Endometrium (tissue), 2 donors: ENCODE results near the gene HDAC4.

Experiments used
- FAIRE-seq: peaks from 2 replicates; lab custom pipeline; 2012; peaks lifted over from hg19 to GRCh38; lab: Jason Lieb, UNC
- donor health status: control.
- donor health status: control.

Gene HDAC4

DNA sequence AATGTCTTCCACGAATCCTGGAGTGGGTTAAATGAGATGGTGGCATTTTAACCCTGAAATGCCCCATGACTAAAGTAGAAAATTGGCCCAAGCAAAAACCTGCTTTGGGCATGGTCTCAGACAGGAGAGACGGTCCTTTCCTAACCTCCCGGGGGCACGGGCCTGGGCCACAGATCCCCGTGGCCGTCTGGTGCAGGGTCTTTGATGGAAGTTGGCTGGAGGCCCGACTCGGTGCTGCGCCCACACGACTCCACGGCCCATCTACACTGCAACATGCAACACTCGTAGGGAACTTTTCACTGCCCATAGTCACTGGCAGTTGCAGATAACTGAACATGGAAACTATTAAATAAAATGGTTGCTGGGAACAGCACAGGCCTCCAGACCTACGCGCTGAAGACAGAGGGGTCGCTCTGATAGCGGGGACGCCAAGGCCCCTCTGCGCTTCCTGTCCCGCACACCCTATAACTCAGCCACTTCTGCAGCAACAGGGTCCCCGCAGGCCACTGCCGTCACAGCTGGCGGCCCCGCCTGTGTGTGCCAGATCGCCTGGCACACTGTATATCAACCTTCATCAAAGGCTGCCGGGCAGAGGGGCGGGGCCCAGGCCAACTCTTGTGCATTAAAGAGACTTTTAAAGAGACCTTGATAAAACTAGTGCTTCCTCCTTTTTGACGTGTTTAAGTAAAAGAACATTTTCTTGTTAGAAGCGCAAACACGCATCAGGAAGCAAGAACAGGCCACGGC is 338.8 kb downstream of the HDAC4 start:
- FAIRE-seq, result no peak

DNA sequence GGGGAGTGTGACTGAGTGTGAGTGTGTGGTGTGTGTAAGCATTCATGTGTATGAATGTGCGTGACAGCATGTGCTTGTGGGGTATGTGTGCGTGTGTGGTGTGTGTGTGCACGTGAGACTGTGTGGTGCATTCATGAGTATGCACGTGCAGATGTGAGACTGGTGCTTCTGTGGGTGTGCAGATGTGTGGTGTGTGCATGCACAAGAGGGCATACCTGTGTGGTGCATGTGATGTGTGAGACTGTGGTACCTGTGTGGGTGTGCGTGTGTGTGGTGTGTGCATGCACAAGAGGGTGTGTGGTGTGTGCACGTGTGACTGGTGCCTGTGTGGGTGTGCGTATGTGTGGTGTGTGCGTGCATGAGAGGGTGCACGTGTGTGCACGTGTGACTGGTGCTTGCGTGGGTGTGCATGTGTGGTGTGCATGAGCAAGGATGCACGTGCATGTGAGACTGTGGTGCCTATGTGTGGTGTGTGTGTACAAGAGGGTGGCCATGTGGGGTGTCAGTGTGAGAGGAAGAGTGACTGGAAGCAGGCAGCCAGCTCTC is 339.6 kb downstream of the HDAC4 start:
- no peak for FAIRE-seq

DNA sequence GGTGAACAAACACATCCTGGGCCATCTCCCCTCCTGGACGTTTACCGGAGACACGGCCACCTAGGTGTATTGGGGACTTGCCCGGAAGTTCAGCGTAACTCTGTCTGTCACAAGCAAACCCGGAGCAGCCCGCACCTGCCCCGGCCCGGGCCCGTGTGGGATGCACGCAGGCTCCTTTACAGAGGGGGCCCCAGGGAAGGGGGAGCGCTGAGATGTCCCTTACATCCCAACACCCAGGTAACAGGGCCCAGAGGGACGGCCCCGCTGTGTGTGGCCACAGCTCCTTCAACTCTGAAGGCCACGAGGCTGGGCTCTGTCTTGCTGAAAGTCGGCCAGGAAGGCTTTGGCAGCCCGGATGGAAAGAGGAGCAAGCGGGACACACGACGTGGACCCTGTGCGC is 340.1 kb downstream of the HDAC4 start:
- FAIRE-seq, result no peak

DNA sequence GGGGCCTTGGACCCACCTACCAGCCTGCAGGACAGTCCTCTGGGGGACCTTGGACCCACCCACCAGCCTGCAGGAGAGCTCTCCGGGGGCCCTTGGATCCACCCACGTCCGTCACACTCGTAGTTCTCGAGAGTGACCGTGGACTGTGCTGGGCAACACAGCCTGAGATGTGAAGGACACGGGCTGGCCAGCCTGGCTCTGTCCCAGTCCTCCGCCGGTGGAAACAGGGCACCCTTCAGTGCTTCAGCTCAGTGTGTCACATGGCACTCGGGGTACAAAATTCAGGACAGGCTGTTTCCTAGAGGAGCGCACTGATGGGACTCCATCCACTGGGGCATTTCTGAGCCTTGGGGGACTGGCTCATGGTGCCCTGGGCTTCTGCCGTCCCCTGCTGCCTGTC is 341.0 kb downstream of the HDAC4 start:
- no peak for FAIRE-seq

DNA sequence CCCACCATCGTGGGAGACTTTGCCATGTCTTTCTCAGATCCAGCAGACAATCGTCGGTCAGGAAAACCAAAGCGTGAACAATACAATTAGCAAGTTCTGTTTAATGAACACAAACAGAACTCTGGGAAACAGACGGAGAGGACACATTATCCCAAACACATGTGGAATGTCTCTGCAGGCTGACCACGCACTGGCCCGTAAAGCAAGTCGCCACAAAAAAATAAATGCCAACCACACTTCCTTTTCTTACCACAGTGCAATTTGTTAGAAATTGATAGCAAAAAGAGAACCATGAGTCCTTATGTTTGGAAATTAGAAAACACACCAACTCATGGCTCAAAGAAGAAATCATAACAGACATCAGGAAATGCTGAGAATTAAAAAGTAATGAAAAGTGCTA is 342.1 kb downstream of the HDAC4 start:
- no peak for FAIRE-seq

DNA sequence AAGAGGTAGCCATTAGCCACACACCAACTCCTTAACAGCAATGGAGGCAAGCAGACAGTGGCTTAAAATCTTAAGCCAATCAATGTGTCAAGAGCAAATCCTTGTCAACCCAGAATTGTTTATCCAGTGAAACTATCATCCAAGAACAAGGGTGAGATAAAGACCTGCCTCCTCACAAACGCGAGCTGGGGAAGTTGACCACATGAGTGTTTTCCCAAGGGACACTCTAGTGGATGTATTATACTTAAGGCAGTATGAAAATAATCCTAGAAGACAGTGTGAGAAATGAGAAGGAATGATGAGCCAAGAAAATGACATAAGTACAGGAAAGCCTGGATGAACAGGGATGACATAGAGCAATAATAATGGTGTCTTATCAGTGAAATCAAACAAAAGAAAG is 343.3 kb downstream of the HDAC4 start:
- no peak for FAIRE-seq

DNA sequence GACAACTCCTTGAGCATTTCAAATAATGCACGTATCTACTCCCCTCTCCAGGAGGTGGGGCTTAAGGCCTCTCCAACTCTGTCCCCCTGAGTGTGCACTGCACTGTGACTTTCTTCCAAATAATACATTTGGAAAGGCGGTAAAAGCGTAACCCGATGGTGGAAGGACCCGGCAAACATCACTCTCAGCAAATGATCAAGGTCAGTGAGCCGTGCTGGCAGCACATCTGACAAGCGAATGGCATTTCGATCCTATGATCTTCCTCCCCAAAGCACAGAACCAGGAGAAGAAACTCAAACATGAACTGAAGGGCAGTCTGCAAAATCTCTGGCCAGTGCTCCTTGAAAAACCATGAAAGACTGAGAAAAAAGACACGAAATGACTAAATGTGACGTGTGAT is 344.2 kb downstream of the HDAC4 start:
- no peak for FAIRE-seq

DNA sequence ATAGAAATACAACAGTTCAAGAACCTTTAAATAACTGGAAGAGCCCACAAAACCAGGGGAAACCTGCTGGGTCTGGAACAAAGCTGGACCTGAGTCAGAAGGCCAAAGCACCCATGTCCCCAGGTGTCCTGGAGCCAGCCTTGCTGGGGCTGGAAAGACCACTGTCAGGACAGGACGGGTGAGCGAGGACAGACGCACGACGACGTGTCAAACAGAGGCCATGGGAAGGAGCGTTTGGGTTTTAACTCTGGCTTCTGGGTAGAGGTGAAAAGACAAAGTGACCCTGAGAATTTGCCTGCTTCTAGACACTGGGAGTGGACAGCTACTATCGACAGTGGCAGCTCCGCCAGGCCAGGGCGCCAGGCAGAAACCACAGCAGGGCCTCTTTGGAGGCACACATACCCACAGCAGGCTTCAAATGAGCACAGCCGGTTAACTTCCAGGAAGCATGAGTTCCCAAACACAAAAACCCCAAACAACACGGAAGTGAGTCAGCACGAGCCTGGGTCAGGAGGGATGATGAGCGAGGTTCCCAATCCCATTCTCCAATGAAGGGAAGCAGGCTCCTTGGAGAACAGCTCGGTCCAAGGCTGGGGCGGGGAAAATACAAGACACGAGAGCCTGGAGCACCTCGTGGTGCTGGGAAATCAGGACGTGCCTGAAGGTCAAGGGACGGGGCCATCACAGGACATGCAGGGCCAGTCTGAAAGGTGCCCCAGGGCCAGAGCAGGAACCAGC is 344.9 kb downstream of the HDAC4 start:
- no peak for FAIRE-seq

DNA sequence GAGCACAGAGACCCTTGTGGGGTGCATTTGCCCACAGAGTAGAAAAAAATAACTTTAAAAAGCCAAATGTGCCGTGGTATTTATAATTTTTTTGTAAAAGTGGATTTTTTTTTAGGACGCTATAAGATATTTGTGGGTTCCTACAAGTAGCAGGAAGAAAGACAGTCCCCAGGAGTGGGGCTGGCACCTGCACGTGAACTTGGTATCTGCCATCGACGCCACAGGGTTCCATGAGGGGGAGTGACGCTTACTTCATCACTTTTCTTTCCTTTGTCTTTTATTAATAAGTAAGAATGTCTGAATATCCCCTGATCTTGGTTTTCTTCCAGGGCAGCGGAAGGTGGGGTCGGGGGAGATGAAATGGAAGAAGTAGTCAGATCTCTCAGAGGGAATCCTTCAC is 345.9 kb downstream of the HDAC4 start:
- FAIRE-seq, result no peak

DNA sequence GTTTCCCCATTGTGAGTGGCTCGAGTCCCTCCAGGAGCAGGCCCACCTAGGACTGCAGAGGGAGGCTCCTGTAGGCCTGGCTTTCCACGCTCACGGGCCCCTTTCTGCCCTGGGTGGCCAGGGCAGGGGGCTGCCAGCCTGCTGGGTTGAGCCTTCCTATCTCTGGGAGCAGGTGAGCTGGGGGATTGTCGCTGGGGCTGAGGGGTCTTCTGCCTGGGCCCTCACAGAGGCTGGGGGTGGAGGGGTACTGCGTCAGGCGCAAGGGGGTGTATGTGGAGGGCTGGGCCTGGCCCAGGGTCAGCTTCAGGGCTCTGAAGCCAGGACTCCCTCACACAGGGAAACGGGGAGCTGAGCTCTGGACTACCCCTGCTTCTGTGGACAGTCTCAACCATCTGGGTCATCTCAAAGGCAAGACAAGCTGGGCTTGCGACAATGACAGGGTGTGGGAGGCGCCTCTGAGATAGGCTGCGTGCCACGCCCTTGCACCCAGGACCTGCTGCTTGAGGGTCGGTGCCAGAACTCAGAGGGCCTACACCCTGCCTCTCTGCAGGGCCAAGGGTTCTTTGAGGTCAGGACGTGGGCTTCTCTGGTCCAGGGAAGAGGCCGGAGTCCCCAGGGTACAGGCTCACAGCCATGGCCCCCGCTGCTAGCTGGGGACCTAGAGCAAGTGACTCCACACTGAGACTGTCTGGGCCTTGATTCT is 346.9 kb downstream of the HDAC4 start:
- no peak for FAIRE-seq

DNA sequence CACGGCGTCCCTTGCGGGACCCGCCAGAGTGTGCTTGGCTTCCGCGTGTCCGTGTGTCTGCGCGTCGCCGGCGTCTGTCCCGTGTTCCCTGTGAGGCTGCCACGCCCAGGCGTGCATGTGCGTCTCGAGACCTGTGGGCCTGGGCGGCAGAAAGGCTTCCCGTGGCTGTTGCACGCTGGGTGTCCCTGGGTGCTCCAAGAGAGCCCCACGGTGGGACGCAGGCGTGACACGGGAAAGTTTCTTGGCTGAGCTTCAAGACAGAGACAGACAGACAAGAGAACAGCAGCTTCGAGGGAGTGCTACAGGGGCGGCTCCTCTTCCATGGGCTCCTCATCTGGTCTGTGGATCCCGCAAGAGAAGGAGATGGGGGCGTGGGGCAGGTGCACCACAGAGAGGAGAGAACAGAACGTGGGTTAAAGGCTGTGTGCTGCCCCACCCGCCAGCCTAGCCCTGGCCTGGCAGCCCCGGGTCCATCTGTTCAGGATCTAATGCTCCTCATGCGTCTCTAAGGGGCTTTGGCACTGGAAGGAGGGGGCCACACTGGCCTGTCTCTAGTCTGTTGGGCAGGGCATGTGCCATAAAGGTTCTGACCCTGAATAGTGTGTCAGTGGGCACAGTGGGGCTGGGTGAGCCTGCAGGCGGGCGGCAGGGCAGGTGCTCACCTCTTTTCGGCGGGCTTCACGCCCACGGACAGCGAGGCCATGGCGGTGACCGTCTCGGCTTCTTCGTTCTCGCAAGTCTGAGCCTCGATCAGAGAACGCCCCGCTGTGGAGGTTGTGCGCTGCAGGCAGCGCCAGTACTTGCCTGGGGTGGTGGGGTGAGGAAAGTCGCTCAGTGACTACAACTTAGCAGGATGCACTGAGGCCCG is 347.8 kb downstream of the HDAC4 start:
- no peak for FAIRE-seq

DNA sequence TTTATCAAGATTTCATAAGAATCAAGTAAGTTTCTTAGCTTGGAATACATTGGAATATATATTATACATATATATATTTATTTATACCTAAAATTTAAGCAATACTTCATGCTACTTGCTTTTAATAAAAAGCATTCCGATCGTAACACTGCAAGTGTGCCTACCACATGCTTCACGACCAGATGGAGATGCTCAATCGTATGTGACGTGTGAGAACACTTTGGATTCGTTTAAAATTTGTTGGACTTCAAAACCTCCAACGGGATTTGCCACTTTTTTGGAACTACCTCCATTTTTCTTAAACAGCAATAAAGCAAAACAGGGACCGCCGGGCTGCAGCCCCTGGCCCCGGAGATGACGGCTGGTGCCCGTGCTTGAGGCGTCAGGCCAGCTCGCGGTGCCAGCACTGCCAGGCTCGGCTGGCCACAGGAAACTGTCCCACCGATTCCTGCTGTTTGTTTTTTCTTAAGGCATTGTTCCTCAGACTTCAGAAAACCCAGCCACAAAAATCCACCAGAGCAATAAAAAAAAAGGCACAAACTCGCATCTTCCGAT is 348.9 kb downstream of the HDAC4 start:
- no peak for FAIRE-seq

DNA sequence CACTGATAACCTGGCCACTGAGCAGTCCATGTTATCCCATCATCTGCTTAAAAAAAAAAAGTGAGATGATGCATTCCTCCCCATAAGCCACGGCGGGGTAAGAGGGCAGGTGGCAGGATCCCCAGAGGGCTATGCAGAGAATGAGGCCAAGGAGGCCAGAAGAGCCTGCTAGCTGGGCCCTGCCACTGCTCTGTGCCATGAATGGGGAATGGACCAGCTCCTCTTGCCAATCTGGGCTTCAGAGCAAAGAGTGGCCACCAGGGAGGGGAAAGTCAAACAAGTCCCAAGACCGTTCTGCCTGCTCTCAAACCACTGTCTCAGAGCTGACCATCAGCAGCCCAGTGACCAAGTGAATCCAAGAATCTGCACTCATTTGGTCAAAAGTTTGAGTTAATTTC is 350.6 kb downstream of the HDAC4 start:
- FAIRE-seq, result no peak

DNA sequence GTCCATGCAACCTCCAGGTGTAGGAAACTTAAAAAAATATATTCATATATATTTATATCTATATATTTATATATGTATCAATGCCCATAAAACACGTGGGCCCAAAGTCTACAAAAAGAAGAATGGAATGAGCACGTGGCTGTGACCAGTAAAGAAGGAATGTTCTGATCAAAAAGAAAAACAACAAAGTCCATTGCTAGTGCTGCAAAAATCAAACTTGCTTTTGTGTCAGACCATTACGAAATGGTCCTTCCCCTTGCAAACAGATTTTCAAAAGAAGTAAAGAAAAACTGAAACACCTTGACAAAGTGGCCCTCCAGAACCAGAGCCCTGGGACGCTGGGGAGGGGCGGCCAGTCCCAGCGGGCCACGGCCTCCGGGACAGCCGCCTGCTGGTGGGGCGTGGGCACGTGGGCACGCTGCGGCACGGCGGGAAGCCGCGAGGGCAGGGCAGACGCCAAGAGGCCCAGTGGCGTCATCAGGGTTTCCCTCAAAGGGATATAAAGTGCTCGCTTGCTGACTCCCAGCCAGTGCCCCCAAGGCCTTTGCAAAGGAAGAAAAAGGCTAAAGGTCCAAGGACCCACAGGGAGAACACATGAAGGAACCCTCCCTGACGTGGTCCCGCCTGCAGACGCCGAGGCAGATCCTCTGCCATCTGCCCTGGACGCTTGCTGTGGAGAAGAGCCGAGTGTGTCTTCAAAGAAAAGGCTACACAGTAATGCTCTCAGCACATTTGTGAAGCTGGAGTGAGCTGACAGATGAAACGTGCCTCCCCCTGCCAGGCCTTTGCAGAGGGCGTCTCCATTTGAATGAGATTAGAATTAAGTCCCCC is 351.2 kb downstream of the HDAC4 start:
- FAIRE-seq, result no peak

DNA sequence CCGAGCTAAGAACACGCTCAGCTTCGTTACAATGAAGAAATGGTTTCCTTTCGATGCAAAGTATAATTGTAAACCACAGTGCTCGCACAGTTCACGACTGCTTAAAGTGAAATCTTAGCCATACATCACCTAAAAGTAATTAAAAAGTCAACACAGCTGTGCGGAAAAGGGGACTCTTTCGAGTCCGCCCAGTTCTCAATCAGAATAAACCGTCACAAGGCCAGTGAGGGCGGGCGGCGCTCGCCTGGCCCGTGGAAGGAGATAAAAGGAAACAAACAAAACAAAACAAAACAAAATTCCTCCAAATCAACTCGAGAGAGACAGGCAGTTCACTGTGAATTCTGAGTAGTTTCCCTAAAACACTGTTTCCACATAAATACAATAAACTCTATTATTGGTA is 352.1 kb downstream of the HDAC4 start:
- FAIRE-seq, result peak; percentile 55

DNA sequence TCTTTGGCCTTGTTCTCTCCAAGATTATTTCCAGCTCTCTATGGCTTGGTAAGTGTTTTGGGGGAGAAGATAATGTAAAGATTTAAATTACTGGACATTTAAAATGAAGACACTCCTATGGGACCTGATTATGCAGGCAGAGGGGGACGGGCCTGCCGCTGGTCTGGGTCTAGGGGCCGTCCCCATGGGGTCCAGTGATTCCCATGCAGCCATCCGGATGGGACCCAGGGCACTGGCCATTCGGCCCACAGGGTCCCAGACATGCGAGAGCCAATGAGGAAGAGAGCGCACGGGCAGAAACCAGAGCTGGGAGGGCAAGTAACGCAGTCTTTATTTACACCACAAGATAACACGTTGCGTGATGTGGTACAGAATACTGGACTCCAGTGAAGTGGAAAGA is 353.0 kb downstream of the HDAC4 start:
- FAIRE-seq, result no peak

DNA sequence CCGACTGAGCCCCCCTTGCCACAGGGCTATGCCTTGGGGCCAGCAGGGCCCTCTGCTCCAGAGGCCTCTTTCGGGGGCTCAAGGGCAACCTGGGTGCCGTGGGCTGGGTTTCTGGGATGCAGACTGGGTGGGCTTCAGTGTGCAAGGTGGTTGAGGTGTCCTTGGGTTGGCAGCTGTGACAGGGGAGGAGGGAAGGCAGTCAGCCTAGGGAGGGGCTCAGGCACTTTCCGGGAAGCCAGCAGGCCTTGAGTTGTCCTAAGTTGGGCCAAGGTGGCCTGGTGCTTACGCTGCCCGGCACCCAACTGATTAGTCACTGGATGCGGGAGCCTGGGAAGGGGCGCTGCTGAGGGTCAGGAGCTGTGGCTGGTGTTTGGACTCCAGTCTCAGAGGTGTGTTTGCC is 353.4 kb downstream of the HDAC4 start:
- no peak for FAIRE-seq

DNA sequence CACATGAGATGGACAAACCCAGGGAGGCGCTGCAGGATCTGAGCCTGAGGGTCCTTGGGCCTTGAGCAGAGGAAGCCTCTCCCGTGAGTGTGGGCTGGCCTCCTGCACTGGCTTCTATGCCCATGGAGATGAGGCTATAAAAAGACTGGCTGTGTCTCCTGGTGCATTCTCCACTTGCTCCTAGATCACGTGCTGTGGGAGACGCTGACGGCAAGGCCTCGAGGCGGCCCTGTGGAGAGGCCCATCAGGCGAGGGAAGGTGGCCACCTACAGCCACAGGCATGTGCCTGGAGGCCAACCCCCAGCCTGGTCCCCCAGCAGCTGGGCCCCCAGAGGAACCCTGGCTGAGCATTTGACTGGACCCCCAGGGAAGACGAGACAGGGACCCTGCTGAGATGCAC is 354.0 kb downstream of the HDAC4 start:
- no peak for FAIRE-seq

DNA sequence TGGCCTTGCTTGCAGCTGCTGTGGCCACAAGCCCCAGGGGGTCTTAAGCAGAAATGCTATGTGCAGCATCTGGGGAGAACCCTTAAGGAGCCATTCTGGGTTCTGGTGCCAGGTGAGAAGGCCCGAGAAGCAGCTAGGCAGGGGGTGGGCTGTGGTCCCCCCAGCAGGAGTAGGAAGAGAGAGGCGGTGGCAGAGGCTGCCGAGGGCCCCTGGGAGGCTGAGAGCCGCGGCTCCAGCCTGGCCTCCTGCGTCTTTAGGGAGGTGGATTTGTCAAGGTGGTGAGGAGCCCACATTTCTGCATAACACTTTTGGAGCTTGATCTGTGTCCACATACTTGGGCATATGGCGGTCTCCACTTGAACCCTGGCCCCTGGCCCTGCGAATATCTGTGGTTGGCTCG is 356.5 kb downstream of the HDAC4 start:
- FAIRE-seq, result no peak

DNA sequence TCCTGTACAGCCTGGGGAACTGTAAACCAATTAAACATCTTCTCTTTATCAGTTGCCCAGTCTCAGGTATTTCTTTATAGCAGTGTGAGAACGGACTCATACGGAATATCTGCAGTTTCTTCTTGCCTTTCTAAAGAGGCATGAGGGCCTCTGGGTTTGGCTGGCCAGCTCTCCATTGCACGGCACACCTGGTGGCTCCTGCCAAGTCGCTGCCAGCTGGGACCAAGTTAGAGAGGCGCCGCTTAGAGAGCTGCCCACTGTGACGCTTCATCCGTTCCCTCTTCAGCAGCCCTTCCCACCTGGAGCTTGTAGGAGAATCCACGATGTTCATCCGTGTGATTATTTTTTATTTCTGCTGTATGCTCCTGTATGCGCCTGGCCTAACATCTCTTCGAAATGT is 357.5 kb downstream of the HDAC4 start:
- FAIRE-seq, result no peak
